Measurements from ENCODE around the gene DTHD1.

DTHD1 gene

GRCh38 chr4:36316607-36317006 lies 35.2 kb downstream of the DTHD1 start:
- DNase-seq (ENCODE audit: low read depth), result peak; percentile 67

- no peak for DNase-seq (ENCODE audit: low read depth)
Observed at GRCh38 chr4:36317721-36318120, 36.3 kb downstream of the DTHD1 start.

GRCh38 chr4:36320117-36320896 lies 38.9 kb downstream of the DTHD1 start:
- DNase-seq (ENCODE audit: low read depth), result no peak

- no peak for DNase-seq (ENCODE audit: low read depth)
Observed at GRCh38 chr4:36321176-36321575, 39.8 kb downstream of the DTHD1 start.

GRCh38 chr4:36322921-36323354 lies 41.5 kb downstream of the DTHD1 start:
- no peak for DNase-seq (ENCODE audit: low read depth)

GRCh38 chr4:36323816-36324419 lies 42.5 kb downstream of the DTHD1 start:
- DNase-seq (ENCODE audit: low read depth), result no peak

GRCh38 chr4:36324808-36325207 lies 43.4 kb downstream of the DTHD1 start:
- DNase-seq (ENCODE audit: low read depth), result no peak

- DNase-seq (ENCODE audit: low read depth), result no peak
Observed at GRCh38 chr4:36325499-36325898, 44.1 kb downstream of the DTHD1 start.

GRCh38 chr4:36325926-36326325 lies 44.5 kb downstream of the DTHD1 start:
- DNase-seq (ENCODE audit: low read depth), result no peak

GRCh38 chr4:36326476-36327029 lies 45.1 kb downstream of the DTHD1 start:
- DNase-seq (ENCODE audit: low read depth), result no peak

- no peak for DNase-seq (ENCODE audit: low read depth)
Observed at GRCh38 chr4:36327400-36327799, 46.0 kb downstream of the DTHD1 start.

- no peak for DNase-seq (ENCODE audit: low read depth)
Observed at GRCh38 chr4:36328130-36328529, 46.7 kb downstream of the DTHD1 start.

- DNase-seq (ENCODE audit: low read depth), result no peak
Observed at GRCh38 chr4:36329228-36329627, 47.8 kb downstream of the DTHD1 start.

GRCh38 chr4:36330796-36331195 lies 49.4 kb downstream of the DTHD1 start:
- DNase-seq (ENCODE audit: low read depth), result peak; percentile 20

GRCh38 chr4:36332023-36332781 lies 50.8 kb downstream of the DTHD1 start:
- DNase-seq (ENCODE audit: low read depth), result peak; percentile 32

- no peak for DNase-seq (ENCODE audit: low read depth)
Observed at GRCh38 chr4:36332782-36333131, 51.3 kb downstream of the DTHD1 start.

GRCh38 chr4:36333303-36333877 lies 52.0 kb downstream of the DTHD1 start:
- DNase-seq (ENCODE audit: low read depth), result no peak

GRCh38 chr4:36337665-36338185 lies 56.3 kb downstream of the DTHD1 start:
- no peak for DNase-seq (ENCODE audit: low read depth)

- DNase-seq (ENCODE audit: low read depth), result no peak
Observed at GRCh38 chr4:36338973-36339372, 57.6 kb downstream of the DTHD1 start.

- DNase-seq (ENCODE audit: low read depth), result no peak
Observed at GRCh38 chr4:36341936-36342335, 60.5 kb downstream of the DTHD1 start.

- DNase-seq (ENCODE audit: low read depth), result no peak
Observed at GRCh38 chr4:36343501-36344175, 62.2 kb downstream of the DTHD1 start.
